SK-N-MC (cell line): ENCODE results near the gene MPPE1.

Experiments
- DNase-seq: peaks from one replicate; pipeline ENCODE4 v3.0.0-alpha.2; 2011; ENCODE audit warnings: low read depth, low spot score
- H3K27ac ChIP-seq: fragments of 200-600 bp; sonication (generic); 2 replicates; pipeline ENCODE4 v1.5.1; 2016; ENCODE audit warnings: mixed run types
- H3K36me3 ChIP-seq: fragments of 200-600 bp; sonication (generic); 2 replicates; pipeline ENCODE4 v1.6.1; 2017; ENCODE audit warnings: antibody characterized with exemption, low read length, mixed read lengths; ENCODE audit not compliant: insufficient read depth
- H3K4me3 ChIP-seq: fragments of 200-600 bp; sonication (generic); 2 replicates; pipeline ENCODE4 v1.5.1; 2016
- H3K9ac ChIP-seq: fragments of 200-600 bp; sonication (generic); 2 replicates; pipeline ENCODE4 v1.8.0; 2017; ENCODE audit warnings: mixed run types, mixed read lengths; ENCODE audit not compliant: insufficient read length
- H3K9me3 ChIP-seq: fragments of 200-600 bp; sonication (generic); 2 replicates; pipeline ENCODE4 v1.6.1; 2017; ENCODE audit warnings: low read depth, mild to moderate bottlenecking, antibody characterized with exemption, low read length, moderate library complexity, mixed read lengths
- EZH2 ChIP-seq: fragments of 200-600 bp; sonication (generic); IDR thresholded peaks from one replicate; pipeline ENCODE4 v1.6.1; 2017; ENCODE audit warnings: antibody characterized with exemption
- FOXP2 ChIP-seq: optimal IDR thresholded peaks from 2 replicates; pipeline ENCODE3; 2011; ENCODE audit warnings: mild to moderate bottlenecking, moderate library complexity; ENCODE audit not compliant: insufficient read depth; ENCODE audit errors: extremely low read length, control extremely low read depth
- POLR2AphosphoS5 ChIP-seq: IDR thresholded peaks from 2 replicates; pipeline ENCODE4 v1.6.1; 2012; ENCODE audit warnings: mild to moderate bottlenecking, low read depth, low read length, borderline replicate concordance

The MPPE1 gene

GRCh38 chr18:11865071-11865470 is 43.0 kb downstream of the MPPE1 start:
- Histone ChIP-seq H3K27ac (no peak overlapping the region), H3K4me3 (no peak overlapping the region), H3K36me3 (no peaks in the 10 kb centered on the region), H3K9me3 (no peaks in the 10 kb centered on the region), H3K9ac (no peak overlapping the region)
- no peak for DNase-seq
- TF ChIP-seq EZH2: no peak
- no peak for TF ChIP-seq FOXP2
- no peak for TF ChIP-seq POLR2AphosphoS5

GRCh38 chr18:11864471-11864870 is 43.6 kb downstream of the MPPE1 start:
- H3K36me3 ChIP-seq: no peaks in the 10 kb centered on the region
- H3K9me3 ChIP-seq: no peaks in the 10 kb centered on the region
- no peak for DNase-seq
- TF ChIP-seq EZH2 (no peak), FOXP2 (no peak), POLR2AphosphoS5 (no peak)
- no peak overlapping the region for H3K4me3 ChIP-seq
- no peak overlapping the region for H3K9ac ChIP-seq
- no peak overlapping the region for H3K27ac ChIP-seq

- no peaks in the 10 kb centered on the region for H3K36me3 ChIP-seq
- no peak overlapping the region for H3K9ac ChIP-seq
- H3K27ac ChIP-seq: no peak overlapping the region
- no peak for TF ChIP-seq EZH2
- TF ChIP-seq POLR2AphosphoS5: no peak
- TF ChIP-seq FOXP2: no peak
- no peak for DNase-seq
- no peak overlapping the region for H3K4me3 ChIP-seq
- no peaks in the 10 kb centered on the region for H3K9me3 ChIP-seq
These were observed 45.5 kb downstream of the MPPE1 start for GRCh38 chr18:11862468-11863137.

- Histone ChIP-seq H3K4me3 (no peak overlapping the region), H3K36me3 (no peaks in the 10 kb centered on the region), H3K9ac (no peak overlapping the region), H3K9me3 (no peaks in the 10 kb centered on the region), H3K27ac (no peak overlapping the region)
- TF ChIP-seq FOXP2 (no peak), EZH2 (no peak), POLR2AphosphoS5 (no peak)
- no peak for DNase-seq
These were observed 46.4 kb downstream of the MPPE1 start for GRCh38 chr18:11861583-11862288.

- H3K4me3 ChIP-seq: no peak overlapping the region
- DNase-seq: no peak
- no peak overlapping the region for H3K9ac ChIP-seq
- no peaks in the 10 kb centered on the region for H3K9me3 ChIP-seq
- no peaks in the 10 kb centered on the region for H3K36me3 ChIP-seq
- TF ChIP-seq EZH2: no peak
- TF ChIP-seq POLR2AphosphoS5: no peak
- TF ChIP-seq FOXP2: no peak
- no peak overlapping the region for H3K27ac ChIP-seq
These were observed 47.3 kb downstream of the MPPE1 start for GRCh38 chr18:11860594-11861450.

- Histone ChIP-seq H3K9me3 (no peaks in the 10 kb centered on the region), H3K9ac (no peak overlapping the region), H3K36me3 (no peaks in the 10 kb centered on the region), H3K4me3 (no peak overlapping the region), H3K27ac (no peak overlapping the region)
- no peak for TF ChIP-seq POLR2AphosphoS5
- no peak for DNase-seq
These were observed 48.2 kb downstream of the MPPE1 start for GRCh38 chr18:11859903-11860407.

- Histone ChIP-seq H3K9ac (no peak overlapping the region), H3K36me3 (no peaks in the 10 kb centered on the region), H3K4me3 (no peak overlapping the region), H3K9me3 (no peaks in the 10 kb centered on the region), H3K27ac (no peak overlapping the region)
- no peak for TF ChIP-seq EZH2
- TF ChIP-seq POLR2AphosphoS5: no peak
- TF ChIP-seq FOXP2: no peak
- DNase-seq: no peak
These were observed 48.8 kb downstream of the MPPE1 start for GRCh38 chr18:11859282-11859830.
